Measurements from ENCODE around the gene PRKCD.

The PRKCD gene

DNA sequence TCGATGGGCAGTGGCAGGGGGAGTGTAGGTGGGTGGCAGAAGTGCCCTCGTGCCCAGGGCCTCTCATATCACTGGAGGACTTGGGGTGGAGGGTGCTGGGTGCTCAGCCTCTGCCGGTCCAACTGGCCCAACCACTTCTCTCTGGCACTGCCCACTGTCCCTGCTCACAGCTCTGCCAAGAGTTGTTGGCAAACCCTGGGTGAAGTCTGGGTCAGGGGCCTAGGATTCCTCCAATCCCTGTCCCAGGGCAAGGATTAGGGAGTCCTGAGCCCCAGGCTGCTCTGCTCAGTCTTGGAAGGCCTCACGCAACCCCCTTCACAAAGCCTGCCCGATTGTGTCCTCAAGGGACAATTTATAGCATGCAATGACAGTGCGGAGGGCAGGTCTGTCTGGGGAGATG is 5.2 kb upstream of the PRKCD start:
- no peak for DNase-seq (ENCODE audit: low read depth in 2 of 2)

GRCh38 chr3:53156368-53156834 is 4.6 kb upstream of the PRKCD start:
- no peak for DNase-seq (ENCODE audit: low read depth in 2 of 2)

DNA sequence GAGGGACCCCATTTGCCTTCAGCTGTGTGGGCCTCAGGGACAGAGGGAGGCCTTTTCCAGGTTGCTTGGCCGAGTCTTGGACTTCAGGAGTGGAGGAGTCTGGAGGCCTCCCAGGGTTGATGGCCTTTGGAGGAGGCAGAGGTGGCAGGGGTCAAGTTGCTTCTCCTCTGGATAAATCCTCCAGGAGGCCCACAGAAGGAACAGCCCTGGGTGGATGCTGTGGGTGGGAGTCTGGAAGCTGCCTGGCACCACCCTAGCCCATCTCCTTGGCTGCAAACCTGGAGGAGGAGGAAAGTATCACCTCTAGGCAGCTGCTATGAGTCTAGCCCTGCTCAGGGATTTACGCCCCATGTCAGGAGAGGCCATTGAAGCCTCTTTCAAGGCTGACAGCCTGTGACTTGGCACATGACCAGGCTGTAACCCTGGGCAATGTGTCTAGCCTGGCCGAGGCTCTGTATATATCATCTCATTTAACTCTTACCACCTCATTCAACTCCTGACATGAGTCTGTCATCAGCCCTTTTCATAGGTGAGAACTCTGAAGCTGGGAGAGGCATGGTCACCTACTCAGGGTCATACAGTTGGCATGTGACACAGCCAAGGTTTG is 2.9 kb upstream of the PRKCD start:
- no peak for DNase-seq (ENCODE audit: low read depth in 2 of 2)

DNA sequence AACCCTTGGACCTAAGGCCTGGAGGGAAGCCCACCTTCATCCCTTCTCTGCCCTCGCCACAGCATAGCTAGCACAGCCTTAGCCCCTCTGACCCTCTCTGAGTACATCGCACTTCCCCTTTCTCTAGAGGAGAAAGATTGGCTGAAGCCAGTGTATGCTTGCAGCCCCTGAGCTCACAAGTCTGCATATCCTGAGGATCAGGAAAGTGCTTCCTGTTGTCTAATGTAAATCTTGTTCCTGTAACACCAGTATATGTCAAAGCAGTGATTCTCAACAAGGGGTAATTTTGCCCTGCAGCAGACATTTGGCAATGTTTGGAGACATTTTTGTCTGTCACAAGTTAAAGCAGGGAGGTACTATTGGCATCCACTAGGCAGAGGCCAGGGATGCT is 2.2 kb upstream of the PRKCD start:
- no peak for DNase-seq (ENCODE audit: low read depth in 2 of 2)

- DNase-seq (ENCODE audit: low read depth in 2 of 2), result no peak
Observed at GRCh38 chr3:53159156-53160060, 1.6 kb upstream of the PRKCD start.

DNA sequence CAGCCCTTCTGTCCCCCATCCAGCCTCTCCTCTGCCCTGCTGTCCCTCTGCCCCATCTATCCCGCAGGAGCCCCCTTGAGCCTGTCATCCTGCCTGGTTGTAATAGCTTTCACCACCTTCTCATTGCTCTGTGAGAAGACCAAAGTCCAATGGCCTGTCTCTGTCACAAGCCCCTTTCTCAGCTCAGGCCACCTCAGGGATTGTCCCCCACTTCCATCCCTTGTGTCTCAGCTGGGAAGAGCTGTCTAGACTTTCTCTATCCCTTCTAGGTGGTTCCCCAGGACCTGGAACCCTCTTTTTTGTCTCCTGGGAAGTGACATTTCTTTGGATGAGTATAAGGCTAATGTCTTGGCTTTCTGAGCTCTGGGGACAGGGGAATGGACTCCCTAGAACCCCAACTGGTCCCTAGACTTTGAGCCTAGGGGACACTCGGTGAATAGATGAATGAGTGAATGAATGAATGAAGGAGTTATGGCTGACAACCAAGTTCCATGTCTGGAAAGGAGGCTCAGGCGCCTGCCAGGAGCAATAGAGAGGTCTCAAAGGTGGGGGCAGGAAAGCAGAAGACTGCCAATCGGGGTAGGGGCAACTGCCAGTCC is 849 bp upstream of the PRKCD start:
- no peak for DNase-seq (ENCODE audit: low read depth in 2 of 2)

- no peak for DNase-seq (ENCODE audit: low read depth in 2 of 2)
Observed at GRCh38 chr3:53161450-53161819, 426 bp downstream of the PRKCD start.

GRCh38 chr3:53161820-53162671 is 1.0 kb downstream of the PRKCD start:
- DNase-seq (ENCODE audit: low read depth in 2 of 2), result peak; percentile 20 to 38

DNA sequence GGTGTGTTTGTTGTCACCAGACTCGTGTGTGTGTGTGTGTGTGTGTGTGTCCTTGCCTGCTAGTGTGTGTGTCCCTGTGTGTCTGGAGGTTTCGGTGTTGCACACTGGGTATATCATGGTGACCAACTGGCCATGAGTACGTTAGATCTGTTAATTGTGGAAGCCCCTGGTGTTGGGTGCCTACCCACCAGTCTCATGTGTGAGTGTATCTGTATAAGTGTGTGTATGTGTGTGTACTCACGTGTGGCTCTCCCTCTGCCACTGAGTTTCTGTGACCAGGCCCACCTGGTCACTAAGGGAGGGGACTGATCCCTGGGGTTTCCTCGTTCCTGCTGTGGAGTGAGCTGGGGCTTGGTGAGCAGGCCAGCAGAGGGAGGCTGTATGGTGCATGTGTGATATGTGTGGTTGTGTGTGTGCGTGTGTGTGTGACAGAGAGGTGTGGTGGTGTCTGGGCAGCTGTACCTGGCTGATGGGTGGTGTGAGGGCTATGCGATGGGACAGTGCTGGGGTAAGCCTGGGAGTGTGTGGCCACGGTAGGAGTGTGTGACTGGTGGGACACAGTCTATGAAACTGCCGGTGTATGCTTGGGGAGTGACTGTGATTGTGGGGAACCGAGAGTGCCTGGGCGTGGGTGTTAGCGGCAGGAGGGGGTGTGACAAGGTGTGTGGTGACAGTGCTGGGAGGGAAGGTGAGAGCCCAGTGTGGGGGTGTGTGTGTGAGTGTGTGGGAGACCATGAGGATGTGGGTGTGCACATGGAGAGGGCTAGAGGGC is 1.8 kb downstream of the PRKCD start:
- DNase-seq (ENCODE audit: low read depth in 2 of 2), result peak; percentile 41 to 52

DNA sequence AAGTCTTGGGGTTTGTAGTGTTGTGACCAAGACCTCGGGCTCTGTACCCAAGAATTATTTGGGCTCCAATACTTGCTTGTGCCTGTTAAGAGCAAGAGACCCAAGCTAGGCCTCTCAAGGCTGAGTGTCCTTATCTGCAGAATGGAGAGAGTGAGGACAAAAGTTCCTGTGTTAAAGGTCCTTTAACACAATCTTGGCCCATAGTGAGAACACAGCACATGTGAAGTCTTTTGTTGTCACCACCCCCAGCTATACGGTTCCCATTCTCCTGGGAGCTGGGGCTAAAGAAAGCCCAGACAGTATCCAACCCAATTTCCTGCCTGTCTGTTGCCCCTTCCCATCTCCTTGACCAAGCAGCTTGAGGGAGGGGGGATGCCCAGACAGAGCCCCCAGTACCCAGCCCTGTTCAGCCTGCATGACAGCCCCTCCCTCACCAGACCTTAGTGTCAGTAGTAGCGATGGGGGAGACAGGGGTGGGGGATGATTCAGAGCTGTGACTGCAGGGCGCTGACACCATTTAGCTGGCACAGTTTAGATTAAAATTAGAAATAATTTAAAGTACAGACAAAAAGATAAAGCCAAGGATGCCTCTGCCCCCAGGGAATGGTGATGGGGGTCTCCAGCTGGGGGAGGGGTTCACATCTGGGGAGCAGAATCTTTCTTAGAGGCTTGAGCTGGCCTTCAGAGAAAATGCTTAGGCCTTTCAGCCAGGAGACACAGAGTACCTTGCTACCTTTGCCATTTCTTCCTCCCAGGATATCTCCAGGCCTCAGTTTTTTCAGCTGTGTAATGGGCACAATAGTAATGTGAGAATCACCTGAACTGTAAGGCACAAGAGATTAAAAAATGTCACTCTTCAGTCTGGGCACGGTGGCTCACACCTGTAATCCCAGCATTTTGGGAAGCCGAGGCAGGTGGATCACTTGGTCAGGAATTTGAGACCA is 2.7 kb downstream of the PRKCD start:
- no peak for DNase-seq (ENCODE audit: low read depth in 2 of 2)

- DNase-seq (ENCODE audit: low read depth in 2 of 2), result no peak
Observed at GRCh38 chr3:53164911-53165310, 3.9 kb downstream of the PRKCD start.

DNA sequence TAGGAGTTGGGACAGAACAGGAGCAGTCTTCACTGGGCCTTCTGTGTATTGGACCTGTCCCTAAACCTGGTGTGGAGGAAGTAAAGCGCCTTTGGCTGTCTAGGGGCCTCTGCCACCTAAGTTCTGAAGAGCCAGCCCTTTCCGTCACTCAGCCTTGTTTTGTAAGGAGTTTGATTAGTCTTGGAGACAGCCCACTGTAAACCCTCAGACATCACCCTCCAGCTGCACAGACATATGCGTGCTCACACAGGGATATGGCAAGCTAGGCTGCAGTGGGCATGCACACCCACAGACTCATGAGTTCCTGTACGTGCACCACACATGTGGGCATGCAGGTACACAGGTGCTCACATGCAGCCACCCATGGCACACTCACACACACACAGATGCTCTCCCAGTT is 5.2 kb downstream of the PRKCD start:
- DNase-seq (ENCODE audit: low read depth in 2 of 2), result no peak

DNA sequence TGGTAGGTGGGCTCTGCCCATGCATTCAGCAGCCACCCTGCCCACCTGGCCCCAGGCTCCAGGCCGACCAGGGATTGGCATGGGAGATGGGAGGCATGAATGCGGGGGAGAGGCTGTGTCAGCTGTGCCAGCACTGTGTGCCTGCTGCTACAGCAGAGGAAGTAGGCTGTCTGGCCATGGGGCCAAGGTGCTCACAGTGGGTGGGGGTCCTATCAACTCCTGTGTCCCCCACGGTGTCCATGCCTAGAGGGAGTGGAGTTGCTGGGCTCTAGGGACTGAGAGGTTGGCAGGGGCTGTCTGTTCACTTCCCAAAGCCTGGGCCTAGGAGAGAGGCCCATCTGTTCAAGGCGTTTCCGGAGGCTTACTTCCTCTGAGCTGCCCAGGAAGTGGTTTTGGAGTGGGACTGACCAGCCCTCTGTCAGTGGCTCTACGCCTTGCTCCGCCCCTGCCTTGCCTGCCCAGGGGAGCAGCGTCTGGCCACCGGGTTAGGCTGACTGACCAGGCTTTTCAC is 5.8 kb downstream of the PRKCD start:
- DNase-seq (ENCODE audit: low read depth in 2 of 2), result no peak

DNA sequence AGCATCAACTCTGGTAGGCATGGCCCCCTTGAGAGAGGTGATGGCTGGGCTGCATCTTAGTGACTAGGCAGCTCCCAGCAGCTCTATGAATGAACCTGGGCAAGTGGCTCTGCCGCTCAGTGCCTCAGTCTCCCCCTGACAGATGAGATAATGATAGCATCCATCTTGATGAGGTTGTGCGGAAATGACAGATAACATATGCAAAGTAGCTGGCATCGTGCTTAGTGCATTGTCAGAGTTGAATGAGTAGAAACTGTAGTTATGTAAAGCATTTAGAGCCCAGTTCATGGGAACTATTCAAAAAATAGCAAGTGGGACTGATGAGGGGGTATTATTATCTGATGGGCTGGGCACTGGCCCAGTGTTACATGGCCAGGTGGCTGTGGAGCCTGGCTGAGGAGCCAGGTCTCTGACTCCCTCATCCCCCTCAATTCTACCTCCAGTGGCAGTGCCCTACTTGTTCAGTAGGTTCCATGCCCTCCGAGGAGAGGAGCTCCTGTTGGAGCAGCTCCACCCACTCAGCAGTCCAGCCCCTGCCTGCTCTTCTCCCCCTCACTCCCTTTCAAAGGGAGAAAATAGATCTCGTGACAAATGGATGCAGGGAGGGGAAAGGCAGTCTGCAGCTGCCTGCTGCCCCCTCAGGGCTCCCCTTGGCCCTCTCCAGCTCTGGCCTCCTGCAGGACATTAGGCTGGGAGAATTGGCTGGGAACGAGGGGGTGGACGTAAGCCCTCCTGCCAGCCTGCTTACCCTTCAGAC is 6.6 kb downstream of the PRKCD start:
- no peak for DNase-seq (ENCODE audit: low read depth in 2 of 2)

DNA sequence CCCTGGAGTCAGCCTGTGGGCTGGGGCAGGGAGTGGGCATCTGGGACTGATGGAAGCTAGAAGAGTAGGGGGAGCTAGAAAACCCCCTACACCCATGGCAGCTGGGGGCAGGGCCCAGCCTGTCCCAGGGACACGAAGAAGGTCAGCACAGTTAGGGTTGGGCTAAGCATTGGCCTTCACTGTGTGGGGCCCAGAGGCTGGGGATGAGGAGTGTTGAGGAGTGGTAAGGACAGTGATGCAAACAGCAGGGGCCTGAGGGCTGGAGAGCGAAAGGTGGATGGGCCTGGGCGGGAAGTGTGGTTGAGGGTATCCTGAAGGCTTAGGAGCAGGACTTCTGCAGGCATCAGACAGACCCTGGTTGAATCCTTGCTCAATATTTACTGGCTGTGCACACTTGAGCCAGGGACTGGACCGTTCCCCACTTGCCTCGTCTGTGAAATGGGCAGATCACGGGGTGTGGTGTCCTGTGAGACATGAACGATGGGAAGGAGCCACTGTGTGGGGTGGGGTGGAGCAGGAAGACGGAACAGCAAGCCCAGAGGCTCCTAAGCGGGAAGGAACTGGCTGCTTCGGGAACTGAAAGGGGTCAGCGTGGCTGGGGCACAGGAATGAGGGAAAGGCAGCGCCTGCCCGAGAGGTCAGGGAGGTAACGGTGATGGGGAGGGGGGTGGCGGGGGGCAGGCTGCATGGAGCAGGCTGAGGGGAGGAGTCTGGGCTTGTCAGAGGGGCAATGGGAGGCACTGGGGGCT is 7.3 kb downstream of the PRKCD start:
- no peak for DNase-seq (ENCODE audit: low read depth in 2 of 2)

DNA sequence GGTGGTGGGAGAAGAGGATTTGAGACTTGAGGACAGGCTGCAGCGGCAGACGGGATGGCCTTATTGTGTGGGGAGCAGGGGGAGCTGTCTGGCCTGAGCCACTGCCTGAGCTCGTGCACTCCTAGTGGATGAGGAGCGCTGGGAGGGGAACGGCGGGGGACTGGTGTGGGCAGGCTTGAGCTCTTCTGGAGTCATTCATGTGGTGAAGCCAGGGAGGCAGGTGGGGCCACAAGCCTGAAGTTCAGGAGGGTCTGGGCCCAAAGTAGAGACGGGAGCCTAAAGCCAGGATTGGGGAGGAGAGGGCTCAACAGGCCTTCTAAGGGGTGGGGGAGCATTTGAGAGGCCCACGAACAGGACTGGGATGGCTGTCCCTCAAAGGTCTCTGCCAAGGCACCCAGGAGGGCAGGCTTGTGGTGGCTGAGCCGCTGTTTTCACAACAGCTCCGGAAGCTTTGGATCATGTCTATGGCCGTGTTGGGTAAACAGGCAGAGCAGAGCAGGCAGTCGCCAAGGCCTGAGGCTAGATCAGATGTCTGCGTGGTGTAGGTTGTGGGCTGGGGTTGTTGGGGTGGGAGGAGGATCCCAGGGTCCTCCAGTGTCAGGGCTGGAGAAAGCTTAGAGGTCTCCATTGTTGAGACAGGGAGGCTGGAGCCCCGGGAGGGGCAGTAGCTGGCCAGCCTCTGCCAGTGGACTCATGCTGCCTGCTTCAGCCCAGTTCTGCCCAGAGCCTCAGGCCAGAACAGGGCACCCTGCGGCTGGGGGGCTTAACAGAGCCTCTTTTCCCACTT is 8.2 kb downstream of the PRKCD start:
- DNase-seq (ENCODE audit: low read depth in 2 of 2), result no peak

GRCh38 chr3:53169832-53170324 is 8.9 kb downstream of the PRKCD start:
- DNase-seq (ENCODE audit: low read depth in 2 of 2), result no peak
